Measurements from ENCODE around the gene CPSF2. TPM values are rescaled to one million over a fixed set of nuclear protein-coding genes. Genes with fewer than 3 reads are reported as not detected.

The CPSF2 gene
- total RNA-seq, 4 donors from 2014 or later: 4.5 to 25.9 (median 17.0) TPM

GRCh38 chr14:92106143-92106926, 15.4 kb upstream of the CPSF2 start, which contains the start of gene ATXN3:
ATXN3 (minus strand) TSS chr14:92106582; CDS start chr14:92106552, 30 bp downstream.
- 1% methylated on average over 15 to 36 of the region's 66 CpGs for WGBS, 2 donors (ENCODE audit: low coverage in 1 of 2)
- intact Hi-C loops (cut with DNase I; ENCODE audit: low total_unique reads): no loop called here
- Histone ChIP-seq H3K9me3 (no peaks in the 10 kb centered on the region), H3K36me3 (no peaks in the 10 kb centered on the region), H3K4me1 (peaks cover 8 to 38% (median 19%) of the 10 kb centered on the region in 4 donors), H3K27ac (peak within 1 kb of the TSS; percentile 92 to 100 (median 96)), H3K4me3 (peak within 1 kb of the TSS; percentile 79 to 97 (median 96)), H3K27me3 (no peaks in the 10 kb centered on the region)
- TF ChIP-seq POLR2AphosphoS5 (IDR thresholded peaks at IDR 0.05) (peak; percentile 36 to 68 (median 61)), CTCF (IDR thresholded peaks at IDR 0.05) (peak; percentile 60 to 76 (median 66)), EP300 (IDR thresholded peaks at IDR 0.05; ENCODE audit: low read depth) (no peak), POLR2A (IDR thresholded peaks at IDR 0.05) (peak; percentile 56)
- peak; percentile 97 for DNase-seq
- in situ Hi-C loops (cut with MboI; ENCODE audit: low pct_ligation_motif_present in 1 of 4, low pct_unique_long_range_greater_than_20kb in 1 of 4, low sequenced_read_pairs in 3 of 4): no loop called here

- in situ Hi-C loops (cut with MboI; ENCODE audit: low pct_ligation_motif_present in 1 of 4, low pct_unique_long_range_greater_than_20kb in 1 of 4, low sequenced_read_pairs in 3 of 4) (no loop called here), intact Hi-C loops (cut with DNase I; ENCODE audit: low total_unique reads) (no loop called here)
- Histone ChIP-seq H3K4me3 (no peak overlapping the region), H3K36me3 (no peaks in the 10 kb centered on the region), H3K27me3 (no peaks in the 10 kb centered on the region), H3K4me1 (peaks cover 8 to 27% (median 14%) of the 10 kb centered on the region in 4 donors), H3K27ac (no peak overlapping the region), H3K9me3 (no peaks in the 10 kb centered on the region)
- WGBS, 2 donors (ENCODE audit: low coverage in 1 of 2): 35 to 41% methylated on average over 8 to 11 of the region's 11 CpGs
- TF ChIP-seq POLR2AphosphoS5 (IDR thresholded peaks at IDR 0.05) (no peak), CTCF (IDR thresholded peaks at IDR 0.05) (no peak), EP300 (IDR thresholded peaks at IDR 0.05; ENCODE audit: low read depth) (no peak), POLR2A (IDR thresholded peaks at IDR 0.05) (no peak)
- no peak for DNase-seq
Measured at GRCh38 chr14:92108345-92109254, 13.2 kb upstream of the CPSF2 start.

- 71 to 76% methylated on average over 1 to 5 of the region's 5 CpGs for WGBS, 2 donors (ENCODE audit: low coverage in 1 of 2)
- Histone ChIP-seq H3K27me3 (no peaks in the 10 kb centered on the region), H3K4me3 (no peak overlapping the region), H3K4me1 (peaks cover 8 to 22% (median 11%) of the 10 kb centered on the region in 4 donors), H3K27ac (no peak overlapping the region), H3K36me3 (no peaks in the 10 kb centered on the region), H3K9me3 (no peaks in the 10 kb centered on the region)
- TF ChIP-seq POLR2A (IDR thresholded peaks at IDR 0.05) (no peak), CTCF (IDR thresholded peaks at IDR 0.05) (no peak), EP300 (IDR thresholded peaks at IDR 0.05; ENCODE audit: low read depth) (no peak), POLR2AphosphoS5 (IDR thresholded peaks at IDR 0.05) (no peak)
- no peak for DNase-seq
- in situ Hi-C loops (cut with MboI; ENCODE audit: low pct_ligation_motif_present in 1 of 4, low pct_unique_long_range_greater_than_20kb in 1 of 4, low sequenced_read_pairs in 3 of 4) (no loop called here), intact Hi-C loops (cut with DNase I; ENCODE audit: low total_unique reads) (no loop called here)
Measured at GRCh38 chr14:92109490-92109889, 12.3 kb upstream of the CPSF2 start.

GRCh38 chr14:92121207-92121669, 531 bp upstream of the CPSF2 start:
- DNase-seq: peak; percentile 39
- WGBS, 2 donors (ENCODE audit: low coverage in 1 of 2): 0% methylated on average over 17 to 36 of the region's 36 CpGs
- no peaks in the 10 kb centered on the region for H3K27me3 ChIP-seq
- no peaks in the 10 kb centered on the region for H3K9me3 ChIP-seq
- H3K4me1 ChIP-seq: peaks cover 10 to 52% (median 17%) of the 10 kb centered on the region in 4 donors
- H3K4me3 ChIP-seq: peak overlapping the region; percentile 80 to 97 (median 92)
- in situ Hi-C loops (cut with MboI; ENCODE audit: low pct_ligation_motif_present in 1 of 4, low pct_unique_long_range_greater_than_20kb in 1 of 4, low sequenced_read_pairs in 3 of 4): no loop called here
- peak overlapping the region; percentile 88 to 97 (median 96) for H3K27ac ChIP-seq
- H3K36me3 ChIP-seq: peaks cover 0 to 9% (median 0%) of the 10 kb centered on the region in 4 donors
- intact Hi-C loops (cut with DNase I; ENCODE audit: low total_unique reads): no loop called here
- TF ChIP-seq EP300 (IDR thresholded peaks at IDR 0.05; ENCODE audit: low read depth): no peak
- peak in 1 of 3 donors; percentile 25 for TF ChIP-seq POLR2AphosphoS5 (IDR thresholded peaks at IDR 0.05)
- TF ChIP-seq POLR2A (IDR thresholded peaks at IDR 0.05): peak; percentile 78
